B cell (primary cell): Measurements from ENCODE around the gene LRTM2. TPM values are rescaled to one million over a fixed set of nuclear protein-coding genes. Genes with fewer than 3 reads are reported as not detected.

ENCODE experiments used
- ATAC-seq: fragments of 200-7000 bp; cut with Tn5 transposase; one replicate; pipeline ENCODE4 v1.10.0; 2021; ENCODE audit warnings: low read depth, mild to moderate bottlenecking, moderate number of reproducible peaks, moderate library complexity
- CTCF ChIA-PET: fragments of 350-600 bp; sonication (Branson Sonifier 250); formaldehyde crosslinking; loops from one replicate; lab custom pipeline; 2021; ENCODE audit warnings: antibody characterized with exemption, inconsistent platforms; lab: Charles Lee
- POLR2A ChIA-PET: fragments of 350-600 bp; sonication (Branson Sonifier 250); formaldehyde crosslinking; loops from one replicate; lab custom pipeline; 2021; ENCODE audit warnings: antibody characterized with exemption; lab: Charles Lee
- DNase-seq: peaks from one replicate; pipeline ENCODE4 v3.0.0; 2013
- H2AFZ ChIP-seq: 2 replicates; pipeline ENCODE4 v1.6.1; 2012; ENCODE audit warnings: mild to moderate bottlenecking, low read depth, low read length; ENCODE audit not compliant: insufficient read depth, poor library complexity, severe bottlenecking
- H3K27ac ChIP-seq, 2 donors: 1 replicate in 1 of 2; 2 replicates in 1 of 2; pipeline ENCODE4 v1.5.1; 2012 to 2013; ENCODE audit warnings: low read length in 2 of 2, mild to moderate bottlenecking in 2 of 2, moderate library complexity in 1 of 2
- H3K27me3 ChIP-seq, 4 experiments: fragments of 200-600 bp in 1 of 4; sonication (generic) in 1 of 4; replicated peaks in 1 of 4; 1 replicate in 2 of 4; 2 replicates in 2 of 4; pipeline versions ENCODE4 v1.6.1 to v1.7.0; 2013 to 2016; ENCODE audit warnings: low read length in 3 of 4, mild to moderate bottlenecking in 2 of 4, mixed read lengths in 1 of 4, moderate library complexity in 1 of 4; ENCODE audit not compliant: insufficient read depth in 4 of 4, control insufficient read depth in 3 of 4; ENCODE audit errors: control extremely low read depth in 1 of 4
- H3K36me3 ChIP-seq, 2 experiments: replicated peaks in 1 of 2; 1 replicate in 1 of 2; 2 replicates in 1 of 2; pipeline versions ENCODE4 v1.6.1 to v1.7.1; 2013; ENCODE audit warnings: low read length in 1 of 2; ENCODE audit not compliant: insufficient read depth in 2 of 2, control insufficient read depth in 1 of 2; ENCODE audit errors: control extremely low read depth in 1 of 2, extremely low read depth in 1 of 2
- H3K4me1 ChIP-seq, 2 donors: fragments of 200-600 bp in 1 of 2; sonication (generic) in 1 of 2; 1 replicate in 1 of 2; 2 replicates in 1 of 2; pipeline versions ENCODE4 v1.5.1 to v1.6.1; 2013 to 2017; ENCODE audit warnings: low read length in 2 of 2; ENCODE audit not compliant: control insufficient read depth in 2 of 2, insufficient read depth in 2 of 2
- H3K4me2 ChIP-seq: replicated peaks from 2 replicates; pipeline ENCODE3; 2012; ENCODE audit warnings: mild to moderate bottlenecking, low read depth, low read length; ENCODE audit not compliant: poor library complexity, severe bottlenecking
- H3K4me3 ChIP-seq, 5 experiments: fragments of 200-600 bp in 1 of 5; sonication (generic) in 1 of 5; 1 replicate in 3 of 5; 2 replicates in 2 of 5; pipeline versions ENCODE4 v1.5.1 to v1.7.0; 2011 to 2016; ENCODE audit warnings: low read length in 4 of 5, mild to moderate bottlenecking in 4 of 5, low read depth in 2 of 5, control low read depth in 1 of 5, moderate library complexity in 1 of 5; ENCODE audit not compliant: insufficient read depth in 1 of 5; ENCODE audit errors: control extremely low read depth in 1 of 5, extremely low read depth in 1 of 5
- H3K79me2 ChIP-seq: fragments of 200-600 bp; sonication (generic); one replicate; pipeline ENCODE4 v1.6.0; 2016; ENCODE audit warnings: low read length; ENCODE audit not compliant: control insufficient read depth, insufficient read depth
- H3K9ac ChIP-seq: fragments of 200-600 bp; sonication (generic); 2 replicates; pipeline ENCODE4 v1.6.1; 2017; ENCODE audit warnings: mild to moderate bottlenecking, low read length, moderate library complexity
- H3K9me3 ChIP-seq, 3 donors: one replicate each; pipeline versions ENCODE4 v1.6.1 to v1.7.1; 2013; ENCODE audit warnings: low read length in 2 of 3; ENCODE audit not compliant: control insufficient read depth in 2 of 3, insufficient read depth in 1 of 3; ENCODE audit errors: control extremely low read depth in 1 of 3
- H4K20me1 ChIP-seq: 2 replicates; pipeline ENCODE4 v1.6.0; 2012; ENCODE audit warnings: mild to moderate bottlenecking, low read length; ENCODE audit not compliant: insufficient read depth, control insufficient read depth, poor library complexity, severe bottlenecking
- H3K27ac Mint-ChIP-seq: one replicate; pipeline ENCODE4 v1.8.0; 2021; ENCODE audit warnings: mixed read lengths
- H3K27me3 Mint-ChIP-seq: one replicate; pipeline ENCODE4 v1.8.0; 2021; ENCODE audit warnings: mixed read lengths
- H3K4me1 Mint-ChIP-seq: one replicate; pipeline ENCODE4 v1.8.0; 2021; ENCODE audit warnings: mixed read lengths
- H3K4me3 Mint-ChIP-seq: one replicate; pipeline ENCODE4 v1.8.0; 2021; ENCODE audit warnings: mixed read lengths
- H3K9me3 Mint-ChIP-seq: one replicate; pipeline ENCODE4 v1.8.0; 2022; ENCODE audit warnings: mixed read lengths; ENCODE audit not compliant: insufficient read depth
- CTCF ChIP-seq: fragments of 200-600 bp; IDR thresholded peaks from one replicate; pipeline ENCODE4 v1.8.0; 2022; ENCODE audit warnings: antibody characterized with exemption, mild to moderate bottlenecking
- EZH2 ChIP-seq: IDR thresholded peaks from 2 replicates; pipeline ENCODE4 v1.6.1; 2012; ENCODE audit warnings: borderline replicate concordance, low read depth, mild to moderate bottlenecking, moderate library complexity, low read length; ENCODE audit not compliant: insufficient read depth, poor library complexity, severe bottlenecking
- WGBS: methylation state at CpG from one replicate; pipeline ENCODE4 v1.1.5; 2013; ENCODE audit warnings: missing lambda C conversion rate; ENCODE audit not compliant: insufficient coverage; 5-methylcytosine and 5-hydroxymethylcytosine counted together
- intact Hi-C: fragments of 100-400 bp; cut with micrococcal nuclease; formaldehyde crosslinking; loops from one replicate; pipeline ENCODE4 v1.10.0; 2022
- polyA plus RNA-seq: library from polyadenylated mRNA; depleted of rRNA; stranded (reverse); fragments of >200 nt; gene quantifications from 2 replicates; pipeline ENCODE4 v1.2.3, GENCODE V29; 2012
- total RNA-seq, 2 donors: library from RNA; stranded (reverse); fragments of 120-200 nt in 1 of 2; gene quantifications; 1 replicate in 1 of 2; 2 replicates in 1 of 2; pipeline versions ENCODE4 v1.2.3 to v1.2.4, GENCODE V29; 2013 to 2022

LRTM2 gene
- total and polyA plus RNA-seq, 2 donors (not counting 1 experiment from before 2014, with no cell fraction given), result not detected

- Histone ChIP-seq H3K4me3 (no peak overlapping the region), H2AFZ (no peak overlapping the region), H3K36me3 (no peaks in the 10 kb centered on the region), H3K4me1 (no peaks in the 10 kb centered on the region), H3K79me2 (no peaks in the 10 kb centered on the region), H3K9me3 (peaks cover 0 to 8% (median 0%) of the 10 kb centered on the region in 3 donors), H3K27ac (no peak overlapping the region), H3K27me3 (peaks cover 0 to 18% (median 3%) of the 10 kb centered on the region in 4 experiments), H3K4me2 (no peak overlapping the region), H4K20me1 (no peaks in the 10 kb centered on the region), H3K9ac (no peak overlapping the region)
- intact Hi-C loops, result no loop called here
- peaks cover 3% of the 10 kb centered on the region for H3K4me1 Mint-ChIP-seq
- CTCF ChIA-PET, result interaction anchor here (1.0 kb wide), 1 partner anchor 111 kb away, joined by 3 read pairs; no protein-coding TSS in a partner anchor
- H3K9me3 Mint-ChIP-seq, result no peaks in the 10 kb centered on the region
- TF ChIP-seq CTCF, result no peak
- TF ChIP-seq EZH2, result no peak
- peaks cover 43% of the 10 kb centered on the region for H3K27me3 Mint-ChIP-seq
- no peak overlapping the region for H3K4me3 Mint-ChIP-seq
- POLR2A ChIA-PET, result no interaction called here
- ATAC-seq (no peak), DNase-seq (no peak)
- 95% methylated on average over 9 of the region's 11 CpGs for WGBS
- H3K27ac Mint-ChIP-seq, result no peak overlapping the region
These were observed 9.0 kb downstream of the LRTM2 start for GRCh38 chr12:1829306-1829900.

- WGBS, result 50% methylated on average over 2 of the region's 3 CpGs
- intact Hi-C loops, result no loop called here
- Mint-ChIP-seq H3K4me1 (peaks cover 3% of the 10 kb centered on the region), H3K4me3 (no peak overlapping the region), H3K27ac (no peak overlapping the region), H3K27me3 (peaks cover 48% of the 10 kb centered on the region), H3K9me3 (no peaks in the 10 kb centered on the region)
- POLR2A ChIA-PET, result no interaction called here
- no peak overlapping the region for H3K9ac ChIP-seq
- no peak for ATAC-seq
- CTCF ChIA-PET, result interaction anchor here (1.4 kb wide), 1 partner anchor 110 kb away, joined by 3 read pairs; no protein-coding TSS in a partner anchor
- no peak overlapping the region for H3K27ac ChIP-seq
- no peak for TF ChIP-seq EZH2
- no peak for TF ChIP-seq CTCF
- no peaks in the 10 kb centered on the region for H3K36me3 ChIP-seq
- H4K20me1 ChIP-seq, result no peaks in the 10 kb centered on the region
- H3K4me1 ChIP-seq, result no peaks in the 10 kb centered on the region
- DNase-seq, result no peak
- H3K27me3 ChIP-seq, result peaks cover 0 to 21% (median 3%) of the 10 kb centered on the region in 4 experiments
- no peaks in the 10 kb centered on the region for H3K79me2 ChIP-seq
- H3K4me2 ChIP-seq, result no peak overlapping the region
- H2AFZ ChIP-seq, result no peak overlapping the region
- no peak overlapping the region for H3K4me3 ChIP-seq
- H3K9me3 ChIP-seq, result peaks cover 0 to 8% (median 0%) of the 10 kb centered on the region in 3 donors
These were observed 10.1 kb downstream of the LRTM2 start for GRCh38 chr12:1830401-1830845.
